Endothelial cell of hepatic sinusoid (primary cell): ENCODE measurements around the gene ACTR10.

Experiments
- in situ Hi-C: cut with HindIII; loops from 2 replicates; pipeline ENCODE4 v1.10.0; 2017; ENCODE audit warnings: low sequenced_read_pairs

Gene ACTR10

GRCh38 chr14:58278177-58278576 lies 78.2 kb downstream of the ACTR10 start:
- in situ Hi-C loops, result no loop called here

GRCh38 chr14:58280954-58281787 lies 81.2 kb downstream of the ACTR10 start:
- in situ Hi-C loops, result no loop called here

- in situ Hi-C loops, result no loop called here
Observed at GRCh38 chr14:58281969-58282368, 82.0 kb downstream of the ACTR10 start.

DNA sequence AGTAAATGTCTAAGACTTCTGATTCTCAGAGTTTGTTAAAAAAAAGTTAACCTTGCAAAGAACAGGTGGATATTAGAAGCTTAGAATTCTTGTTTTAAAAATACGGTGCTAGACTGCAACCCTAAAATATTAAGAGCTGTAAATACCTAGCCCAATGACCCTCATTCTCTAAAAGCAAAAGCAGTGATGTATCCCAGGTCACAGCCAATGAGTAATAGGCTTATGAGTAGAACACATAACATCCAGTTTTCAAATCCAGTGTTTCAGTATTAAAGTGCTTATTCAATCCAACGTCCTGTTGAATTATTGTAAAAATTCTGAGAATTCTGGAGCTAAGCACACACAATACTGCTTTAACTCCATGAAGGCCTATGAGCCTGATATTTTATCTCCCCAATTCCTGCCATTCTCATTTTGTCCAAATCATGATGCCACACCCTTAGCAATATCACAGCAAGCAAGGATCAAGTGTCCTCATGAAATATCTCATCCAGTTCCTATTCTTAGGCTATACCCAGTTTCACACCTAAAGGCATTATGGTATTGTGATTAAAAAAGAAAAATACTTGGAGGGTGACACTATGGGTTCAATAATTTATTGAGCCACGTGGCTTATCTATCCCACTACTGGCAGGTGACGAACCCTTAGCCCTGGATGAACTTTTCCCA lies 83.1 kb downstream of the ACTR10 start:
- in situ Hi-C loops, result no loop called here

DNA sequence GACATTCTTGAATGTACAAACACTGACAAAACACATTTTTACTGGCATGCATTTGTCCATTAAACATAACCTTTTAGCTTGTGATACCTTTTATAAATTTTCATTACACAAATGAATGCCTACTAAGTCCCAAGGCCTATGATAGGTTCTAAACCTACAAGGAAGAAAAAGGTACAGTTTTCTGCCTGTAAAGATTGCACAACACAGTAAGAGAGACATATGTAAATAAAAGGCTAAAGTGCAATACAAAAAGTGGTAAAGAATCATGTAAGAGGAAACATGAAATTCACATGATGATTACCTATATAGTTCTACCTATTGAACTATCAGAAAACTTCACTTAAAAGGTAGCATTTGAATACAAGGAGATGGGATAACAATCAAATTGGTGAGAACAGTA lies 83.8 kb downstream of the ACTR10 start:
- in situ Hi-C loops, result no loop called here

DNA sequence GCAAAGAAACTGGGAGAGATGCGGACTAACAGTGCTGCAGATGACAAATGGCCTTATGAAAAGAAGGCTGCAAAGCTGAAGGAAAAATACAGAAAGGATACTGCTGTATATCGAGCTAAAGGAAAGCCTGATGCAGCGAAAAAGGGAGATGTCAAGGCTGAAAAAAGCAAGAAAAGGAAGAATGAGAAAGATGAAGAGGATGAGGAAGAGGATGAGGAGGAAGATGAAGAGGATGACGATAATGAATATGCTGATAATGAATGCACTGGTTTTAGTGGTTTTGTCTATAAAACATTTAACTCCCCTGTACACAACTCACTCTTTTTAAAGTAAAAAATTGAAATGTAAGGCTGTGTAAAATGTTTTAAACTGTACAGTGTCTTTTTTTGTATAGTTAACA lies 85.2 kb downstream of the ACTR10 start:
- in situ Hi-C loops, result no loop called here
